ENCODE results near the gene CTNNA2.
"Not testable (repeated sequence)": the region's sequence is repeated elsewhere in the genome, so short reads cannot be mapped to it uniquely, and the experiment has no call there.

CTNNA2 gene

DNA sequence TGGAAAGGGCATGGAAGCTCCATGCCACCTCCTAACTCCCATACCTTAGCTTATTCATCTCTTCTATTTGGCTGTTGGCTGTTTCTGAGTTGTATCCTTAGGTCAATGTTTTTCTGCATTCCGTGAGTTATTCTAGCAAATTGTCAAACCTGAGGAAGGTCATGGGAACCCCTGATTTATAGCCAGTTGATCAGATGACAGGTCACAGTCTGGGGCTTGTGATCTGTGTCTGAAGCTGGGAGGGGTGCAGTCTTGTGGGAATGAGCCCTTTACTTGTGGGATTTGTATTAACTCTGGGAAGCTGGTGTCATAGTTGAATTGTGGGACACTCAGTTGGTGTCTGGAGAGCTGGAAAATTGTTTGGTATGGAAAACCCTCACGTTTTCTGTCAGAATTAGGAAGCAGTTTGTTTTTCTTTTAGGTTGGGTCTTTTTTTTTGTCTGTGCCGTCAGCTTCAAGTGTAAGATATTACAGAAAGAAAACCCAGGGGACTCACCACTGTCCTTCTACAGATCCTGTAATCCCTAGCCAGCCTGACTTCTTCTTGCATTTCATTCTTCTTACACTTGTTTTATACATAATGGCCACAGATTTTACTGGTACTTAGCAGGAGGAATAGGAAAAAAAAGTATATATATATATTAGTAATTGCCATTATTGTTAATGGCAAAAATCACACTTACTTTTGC lies 653.8 kb downstream of the CTNNA2 start:
- no peak for DNase-seq

DNA sequence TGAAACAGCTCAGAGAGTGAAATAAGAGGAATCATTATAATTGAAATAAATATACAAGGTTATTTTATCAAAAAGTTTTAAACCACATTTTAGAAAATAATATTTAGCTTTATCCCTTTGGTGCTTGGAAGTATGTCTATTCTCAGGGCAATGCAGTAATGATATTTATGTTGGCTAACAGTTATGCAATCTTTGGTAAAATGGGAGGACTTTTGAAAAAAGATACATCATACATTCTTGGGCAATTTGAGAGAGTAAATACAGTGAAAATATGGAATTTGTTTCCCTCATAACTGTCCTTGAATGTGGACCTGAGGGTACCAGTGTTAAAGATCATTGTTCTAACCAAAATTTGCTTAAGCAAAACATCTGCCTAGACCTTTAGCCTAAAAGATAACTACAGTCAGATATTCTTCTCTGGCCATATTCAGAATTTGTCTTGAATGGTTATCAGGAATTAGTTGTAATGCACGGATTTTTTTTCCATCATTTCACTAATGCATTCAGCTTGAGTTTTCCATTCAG lies 654.5 kb downstream of the CTNNA2 start:
- DNase-seq = no peak

DNA sequence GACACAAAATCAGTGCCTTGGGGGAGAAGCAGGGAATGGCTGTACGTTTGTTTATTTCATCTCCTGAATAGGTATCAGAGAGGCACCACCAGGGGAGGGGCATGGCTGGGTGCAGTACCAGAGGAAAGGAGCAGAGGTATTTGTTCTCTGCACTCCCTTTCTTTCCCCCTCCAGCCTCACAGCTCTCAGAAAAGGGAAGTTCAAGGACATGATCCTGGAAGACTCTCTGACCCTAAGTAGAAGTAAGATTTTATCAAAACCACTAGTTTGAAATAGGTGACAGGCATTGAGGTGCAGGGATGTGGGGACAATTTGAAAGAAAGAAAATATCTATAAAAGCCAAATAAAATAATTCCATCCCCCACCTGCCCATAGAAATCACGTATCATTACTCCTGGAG lies 655.2 kb downstream of the CTNNA2 start:
- no peak for DNase-seq

DNA sequence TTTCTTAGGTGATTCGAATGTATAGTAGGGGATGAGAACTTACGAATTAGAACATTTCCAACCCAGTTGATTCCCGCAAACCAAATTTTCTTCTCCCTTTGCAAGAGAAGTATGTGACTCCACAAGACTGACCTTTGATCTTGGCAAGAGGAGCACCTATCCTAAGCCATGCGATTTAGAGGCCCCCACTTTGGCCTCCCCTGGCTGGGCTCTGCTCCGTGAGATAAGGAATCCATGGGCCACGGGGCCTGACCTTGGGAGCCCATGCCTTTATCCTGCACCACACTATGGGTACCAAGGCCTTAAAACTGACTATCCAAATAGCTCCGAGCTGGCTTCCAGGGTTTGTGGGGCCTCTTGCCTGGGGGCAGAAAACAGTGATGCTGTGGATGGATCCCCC lies 656.0 kb downstream of the CTNNA2 start:
- no peak for DNase-seq

DNA sequence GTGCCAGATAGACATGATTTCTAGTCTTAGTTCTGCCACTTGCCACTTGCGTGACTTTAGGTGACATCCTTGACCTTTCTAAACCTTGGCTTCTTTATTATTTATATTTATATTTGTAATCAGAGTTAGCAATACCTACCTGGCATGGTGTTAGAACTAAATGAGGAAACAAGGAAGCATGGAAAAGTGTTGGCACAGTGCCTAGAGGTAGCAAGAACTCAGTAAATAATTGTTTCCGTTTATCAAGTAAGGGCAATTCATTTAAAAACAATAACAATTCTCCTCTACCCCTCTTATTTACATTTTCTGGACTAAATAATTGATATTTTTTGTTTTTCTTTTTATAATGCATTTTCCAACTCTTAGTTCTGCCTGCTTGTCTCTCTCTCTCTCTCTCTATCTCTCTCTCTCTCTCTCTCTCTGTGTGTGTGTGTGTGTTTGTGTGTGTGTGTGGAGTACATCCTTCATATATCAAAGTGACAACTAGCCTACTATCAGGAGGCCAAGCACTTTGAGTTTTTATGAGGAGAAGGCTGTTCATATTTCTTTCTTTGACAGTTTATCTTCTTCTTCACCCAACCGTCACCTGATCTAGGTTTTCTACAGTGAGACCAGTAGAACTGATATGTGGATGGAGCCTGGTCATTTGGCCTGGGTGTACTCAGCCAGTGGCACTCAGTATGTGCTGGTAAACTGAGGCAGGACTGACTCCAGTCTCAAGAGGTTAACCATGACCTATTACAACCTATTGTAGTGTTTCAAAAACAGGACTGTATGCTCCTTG lies 657.2 kb downstream of the CTNNA2 start:
- DNase-seq = no peak

DNA sequence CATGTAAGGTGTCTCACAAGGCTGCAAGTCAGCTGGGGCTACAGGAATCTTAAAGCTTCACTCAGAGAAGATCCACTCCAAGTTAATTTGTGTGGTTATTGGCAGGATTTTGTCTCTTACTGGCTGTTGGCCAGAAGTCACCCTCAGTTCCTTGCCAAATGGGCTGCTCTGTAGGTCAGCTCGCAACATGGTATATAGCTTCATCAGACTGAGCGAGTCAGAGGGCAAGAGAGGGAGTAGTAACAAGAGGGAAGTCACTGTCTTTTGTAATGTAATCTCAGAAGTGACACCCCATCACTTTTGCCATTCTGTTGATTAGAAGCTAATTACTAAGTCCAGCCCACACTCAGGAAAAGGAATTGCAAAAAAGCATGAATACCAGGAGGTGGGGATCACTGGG lies 672.2 kb downstream of the CTNNA2 start:
- DNase-seq = no peak

DNA sequence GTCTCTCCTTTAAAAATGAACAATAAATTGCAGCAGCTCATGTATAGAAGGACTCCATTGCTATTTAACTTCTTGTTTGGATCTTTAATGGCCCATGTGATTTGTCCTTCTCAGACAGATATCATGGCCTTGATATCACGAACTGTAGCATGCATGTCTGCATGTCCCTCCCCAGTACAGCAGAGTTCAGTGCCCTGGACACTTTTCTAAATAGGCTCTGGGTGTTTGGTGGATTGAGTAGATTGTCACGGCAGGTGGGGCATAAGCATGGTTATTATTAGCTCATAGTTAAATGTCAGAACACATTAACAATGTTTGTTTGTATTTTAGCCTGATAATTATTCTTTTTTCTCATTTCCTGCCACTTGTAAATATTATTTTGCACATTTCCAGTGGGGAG lies 673.4 kb downstream of the CTNNA2 start:
- DNase-seq = no peak

DNA sequence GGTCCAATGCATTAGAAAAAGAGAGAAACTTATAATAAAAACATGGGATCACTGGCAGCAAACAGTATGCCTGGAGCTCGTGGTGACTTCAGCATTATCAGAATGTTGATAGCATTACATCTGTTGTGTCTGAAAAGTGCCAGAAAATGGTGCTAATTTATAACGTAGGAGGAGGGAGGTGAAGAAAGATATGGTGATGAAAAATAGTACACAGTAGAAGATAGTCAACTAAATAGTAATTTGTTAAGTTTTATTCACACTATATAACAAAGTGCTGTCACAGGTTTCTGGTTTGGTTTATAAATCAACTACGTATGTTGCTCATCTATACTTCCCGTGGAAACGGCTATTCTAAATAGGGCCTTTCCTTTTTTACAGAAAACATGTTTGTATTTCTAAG lies 674.3 kb downstream of the CTNNA2 start:
- DNase-seq = no peak

DNA sequence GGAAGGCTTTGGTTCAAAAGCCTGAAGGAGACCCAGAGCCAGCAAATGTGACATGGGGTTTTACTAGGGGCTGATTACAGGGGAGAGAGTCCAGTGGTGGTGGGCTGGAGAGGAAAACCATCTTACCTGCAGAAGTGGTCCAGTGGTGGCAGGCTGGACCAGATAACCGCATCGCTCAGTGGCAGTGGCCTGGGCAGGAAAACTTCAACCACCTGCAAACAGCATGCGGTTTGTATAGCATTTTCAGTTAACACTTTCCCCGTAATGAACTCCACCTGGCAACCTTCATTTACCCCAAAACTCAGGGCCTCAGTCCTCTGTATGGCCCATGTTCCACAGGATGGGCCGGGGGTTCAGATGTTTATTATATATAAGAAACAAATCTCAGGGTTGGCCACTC lies 677.3 kb downstream of the CTNNA2 start:
- DNase-seq = no peak

DNA sequence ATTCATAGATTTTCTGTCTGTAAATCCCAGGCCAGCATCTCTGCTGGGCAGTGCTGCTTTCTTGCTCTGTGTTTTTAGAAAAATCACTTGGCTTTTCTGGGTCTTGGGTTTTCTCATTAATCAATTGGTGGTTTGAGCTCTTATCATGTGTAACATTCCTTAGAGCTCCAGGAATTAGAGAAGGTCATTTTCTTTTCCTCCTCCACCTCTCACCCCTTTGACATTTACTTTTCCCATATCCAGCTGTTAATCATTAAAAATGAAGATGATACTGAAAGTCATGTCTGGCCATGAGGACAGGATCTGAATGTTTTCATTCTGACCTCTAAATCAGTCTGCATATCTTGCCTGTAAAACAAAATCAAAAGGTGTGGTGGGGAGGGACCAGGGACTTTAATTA lies 680.7 kb downstream of the CTNNA2 start:
- DNase-seq = no peak

DNA sequence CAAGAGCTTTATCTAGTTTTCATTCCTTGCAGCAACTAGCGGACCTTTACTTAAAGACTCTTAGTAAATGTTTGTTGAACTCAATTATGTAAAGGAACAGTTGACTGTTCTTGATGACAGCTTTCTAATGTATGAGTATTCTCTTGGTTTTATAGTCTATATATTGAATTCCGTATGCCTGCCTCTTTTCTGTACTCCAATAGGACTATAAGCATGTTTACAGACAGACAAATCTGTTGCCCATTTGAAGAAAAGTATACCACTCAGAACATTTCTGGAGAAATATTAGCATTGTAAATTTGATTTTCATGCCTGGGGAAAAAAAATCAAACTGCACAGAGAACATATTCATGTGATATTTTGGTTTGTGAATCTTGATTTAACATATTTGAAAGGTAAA lies 682.2 kb downstream of the CTNNA2 start:
- DNase-seq = no peak

DNA sequence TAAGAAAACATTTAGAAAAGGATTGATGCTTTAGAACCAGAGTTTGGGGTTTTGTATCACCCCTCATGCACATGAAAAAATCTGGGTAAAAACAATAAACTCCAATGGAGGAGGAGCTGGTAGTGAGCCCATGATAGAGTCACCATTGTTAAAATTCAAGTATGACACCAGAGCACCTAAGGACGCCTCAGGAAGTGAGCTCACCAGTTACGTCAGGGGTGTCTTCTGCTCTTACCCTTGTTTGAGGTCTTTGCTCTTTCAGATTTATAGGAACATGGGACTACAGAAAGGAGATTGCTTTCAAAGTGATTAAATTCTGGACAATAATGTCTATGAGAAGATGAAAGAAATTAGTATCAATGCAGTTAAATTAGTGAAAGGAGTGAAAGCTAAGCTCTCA lies 685.2 kb downstream of the CTNNA2 start:
- DNase-seq = no peak

DNA sequence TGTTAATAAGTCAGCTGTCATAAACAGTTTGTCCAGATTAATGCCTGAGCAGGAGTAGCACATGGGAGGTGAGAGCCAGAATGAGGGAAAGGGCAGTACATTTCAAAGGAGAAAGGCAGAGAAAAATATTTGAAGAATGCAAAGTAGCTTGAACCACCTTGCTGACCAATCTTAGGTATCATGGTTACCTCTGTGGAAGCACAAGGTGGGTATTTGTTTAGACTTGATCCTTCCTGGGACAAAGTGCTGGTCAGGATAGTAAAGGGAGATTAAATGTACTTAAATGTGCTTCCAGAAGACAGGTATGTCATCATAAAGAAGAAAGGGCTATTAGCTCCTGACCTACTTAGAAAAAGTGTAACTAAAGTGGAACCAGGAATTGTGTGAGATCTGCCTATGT lies 686.7 kb downstream of the CTNNA2 start:
- no peak for DNase-seq

DNA sequence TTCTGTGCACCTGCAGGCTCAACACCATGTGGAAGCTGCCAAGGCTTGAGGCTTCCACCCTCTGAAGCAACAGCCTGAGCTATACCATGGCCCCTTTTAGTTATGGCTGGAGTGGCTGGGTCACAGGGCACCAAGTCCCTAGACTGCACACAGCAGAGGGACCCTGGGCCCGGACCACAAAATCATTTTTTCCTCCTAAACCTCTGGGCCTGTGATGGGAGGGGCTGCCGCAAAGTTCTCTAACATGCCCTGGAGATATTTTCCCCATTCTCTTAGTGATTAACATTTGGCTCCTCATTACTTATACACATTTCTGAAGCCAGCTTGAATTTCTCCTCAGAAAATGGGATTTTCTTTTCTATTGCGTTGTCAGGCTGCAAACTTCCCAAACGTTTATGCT lies 691.1 kb downstream of the CTNNA2 start:
- DNase-seq = not testable (repeated sequence)

DNA sequence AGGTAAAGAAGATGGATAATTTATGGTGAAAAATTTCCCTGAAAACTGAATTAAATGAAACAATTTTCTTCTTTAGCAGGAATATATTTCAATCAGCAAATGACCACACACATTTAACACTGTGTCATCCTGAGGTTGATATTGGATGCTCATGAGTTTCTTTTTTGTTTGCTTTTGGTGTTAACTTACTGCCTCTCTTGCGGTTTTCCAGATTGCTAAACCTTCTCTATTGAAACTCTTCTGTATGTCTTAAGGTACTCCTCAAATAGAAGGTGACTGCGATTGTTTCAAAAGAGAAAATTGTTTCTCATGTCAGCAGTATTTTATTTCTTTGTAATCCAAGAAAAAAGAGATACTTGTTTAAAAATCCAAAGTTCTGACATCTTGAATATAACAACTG lies 692.6 kb downstream of the CTNNA2 start:
- no peak for DNase-seq

DNA sequence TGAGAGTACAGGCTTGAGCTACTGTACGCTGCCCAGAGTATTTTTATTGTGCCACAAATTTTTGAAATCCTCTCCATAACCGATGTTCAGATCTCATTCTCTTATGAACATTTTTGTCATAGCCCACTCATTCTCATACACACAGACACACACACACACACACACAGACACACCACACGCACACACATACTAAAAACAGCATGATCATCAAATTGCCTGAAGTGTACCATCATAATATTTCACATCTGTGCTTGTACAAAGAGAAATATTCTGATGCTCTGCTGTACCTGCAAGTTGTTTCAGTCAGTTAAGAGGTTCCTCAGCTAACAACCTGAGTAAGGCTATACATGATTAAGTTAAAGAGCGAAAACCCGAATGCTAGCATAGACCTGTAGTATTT lies 696.6 kb downstream of the CTNNA2 start:
- no peak for DNase-seq

DNA sequence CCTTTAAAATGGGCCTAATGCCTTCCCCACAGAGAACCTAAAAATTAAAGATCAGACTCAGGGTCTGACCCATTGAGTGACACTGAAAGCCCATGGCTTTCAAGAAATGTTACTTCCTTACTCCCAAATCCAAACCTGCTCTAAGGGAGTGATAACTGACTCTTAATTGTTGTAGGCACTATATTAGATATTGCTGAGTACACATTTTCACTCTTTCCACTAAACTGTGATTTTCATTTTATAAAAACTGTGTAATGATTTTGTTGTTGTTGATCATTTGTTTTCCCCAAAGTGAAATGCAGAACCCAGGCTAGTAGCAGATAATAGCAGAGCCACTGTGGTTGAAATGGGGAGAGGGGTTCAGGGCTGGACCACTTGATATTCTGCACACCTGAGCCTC lies 704.6 kb downstream of the CTNNA2 start:
- no peak for DNase-seq

DNA sequence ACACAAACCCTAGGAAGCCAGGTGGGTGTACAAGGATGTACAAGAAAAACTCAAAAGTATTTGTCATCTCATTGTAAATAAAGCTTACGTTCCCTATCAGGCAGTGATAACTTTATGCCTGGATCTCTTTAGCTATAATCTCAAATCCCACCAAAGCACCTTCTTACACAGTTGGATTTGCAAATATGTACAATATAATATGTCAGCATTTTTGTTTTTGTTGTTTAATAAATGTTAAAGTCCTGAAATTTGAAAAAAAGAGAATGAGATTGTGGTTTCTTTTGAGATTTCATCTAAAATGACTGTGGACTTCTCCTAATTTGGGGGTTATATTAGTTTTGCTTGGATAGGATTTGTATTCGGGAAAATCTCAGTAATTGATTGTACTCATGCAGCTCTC lies 709.8 kb downstream of the CTNNA2 start:
- DNase-seq = no peak

DNA sequence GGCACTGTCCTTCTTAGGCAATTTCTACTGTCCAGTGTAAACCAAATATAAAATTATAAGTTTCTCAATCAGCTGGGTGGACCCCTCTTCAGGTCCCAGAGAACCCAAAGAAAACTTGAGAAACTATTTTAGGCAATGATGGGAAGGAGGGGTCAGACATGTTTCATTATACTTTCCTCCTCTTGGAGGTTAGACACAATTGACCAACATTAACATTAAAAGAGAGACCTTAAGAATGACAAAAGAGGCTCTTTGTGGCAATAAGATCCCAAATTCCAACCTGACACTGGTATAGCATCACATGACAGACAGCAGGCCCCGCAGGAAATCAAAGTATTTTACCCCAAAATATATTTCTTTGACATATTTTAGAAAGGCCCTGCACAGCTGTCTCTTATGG lies 718.6 kb downstream of the CTNNA2 start:
- no peak for DNase-seq

DNA sequence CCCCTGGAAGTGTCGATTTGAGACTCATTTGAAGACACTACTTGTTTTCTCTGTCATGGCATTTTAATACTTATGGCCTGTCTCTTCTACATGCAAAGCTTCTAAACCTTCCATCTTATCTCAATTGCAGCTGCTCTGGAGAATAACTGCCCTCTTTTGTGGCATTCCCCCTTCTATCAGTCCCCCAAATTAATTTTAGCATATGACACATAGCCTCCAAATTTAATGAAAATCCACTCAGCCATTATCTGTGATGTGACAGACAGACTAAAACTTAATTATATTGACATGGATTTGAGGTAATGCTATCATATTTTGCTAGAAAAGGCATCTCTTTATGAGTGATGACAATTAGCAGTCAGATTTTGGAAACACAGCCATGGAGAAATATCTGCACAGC lies 720.5 kb downstream of the CTNNA2 start:
- no peak for DNase-seq

DNA sequence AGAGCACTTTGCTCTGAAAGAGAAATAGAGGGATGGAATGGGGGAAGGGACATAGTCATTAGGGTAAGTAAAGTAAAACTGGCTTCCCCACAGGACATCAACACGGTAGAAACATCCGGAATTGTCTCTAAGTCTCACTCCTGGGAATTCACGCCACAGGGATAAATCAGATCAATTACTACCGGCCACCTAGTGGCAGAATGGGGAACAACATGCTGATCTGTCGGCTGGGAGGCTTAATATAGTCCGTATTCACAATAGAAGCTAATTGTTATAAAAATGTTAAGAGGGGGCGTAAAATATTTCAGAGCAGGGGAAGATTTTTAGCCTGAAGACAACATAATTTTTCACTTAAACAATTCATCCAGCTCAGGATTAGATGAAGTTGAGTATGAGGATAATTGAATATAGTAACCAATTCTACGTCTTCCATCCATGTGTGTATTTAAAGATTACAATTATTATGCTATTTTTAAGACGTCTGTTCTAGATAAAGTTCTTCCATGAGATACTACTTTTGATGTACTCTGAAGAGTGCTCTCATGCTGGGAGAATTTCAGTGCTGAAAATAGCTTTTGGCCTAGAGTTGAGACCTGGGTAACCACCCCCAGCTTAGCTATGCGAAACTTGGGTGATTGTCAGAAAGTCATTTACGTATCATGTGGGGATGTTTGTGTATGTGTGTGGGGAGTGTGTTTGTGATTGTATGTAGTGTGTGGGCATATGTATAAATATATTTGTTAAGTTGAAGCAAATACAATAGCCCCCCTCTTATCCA lies 726.0 kb downstream of the CTNNA2 start:
- DNase-seq = peak in 1 of 2 experiments; percentile 1

DNA sequence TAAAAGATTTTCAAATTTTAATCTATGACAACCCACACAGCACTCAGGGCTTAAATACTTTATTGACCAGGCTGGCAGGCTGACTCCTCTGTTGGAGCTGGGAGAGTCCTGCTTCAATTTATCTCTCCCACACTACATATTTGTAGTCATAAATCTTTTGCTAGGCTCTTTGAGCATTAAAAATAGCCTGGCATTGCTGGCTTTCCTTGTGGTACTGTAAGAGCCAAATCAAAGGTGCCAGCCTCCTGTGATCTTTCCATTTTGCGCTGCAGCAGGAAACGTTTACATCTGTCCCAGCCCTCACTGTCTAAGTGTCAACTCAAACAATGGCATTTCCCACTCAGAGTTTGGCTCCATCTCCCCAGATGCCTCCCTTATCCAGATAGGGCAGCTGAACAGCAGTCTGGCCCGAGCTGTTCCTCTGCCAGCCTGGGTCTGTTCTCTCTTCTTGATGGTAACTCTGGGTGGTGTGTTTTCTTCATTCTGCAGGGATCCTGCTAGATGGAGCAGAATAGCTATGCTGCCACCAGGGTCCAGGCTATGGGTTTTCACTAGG lies 729.6 kb downstream of the CTNNA2 start:
- DNase-seq = no peak

DNA sequence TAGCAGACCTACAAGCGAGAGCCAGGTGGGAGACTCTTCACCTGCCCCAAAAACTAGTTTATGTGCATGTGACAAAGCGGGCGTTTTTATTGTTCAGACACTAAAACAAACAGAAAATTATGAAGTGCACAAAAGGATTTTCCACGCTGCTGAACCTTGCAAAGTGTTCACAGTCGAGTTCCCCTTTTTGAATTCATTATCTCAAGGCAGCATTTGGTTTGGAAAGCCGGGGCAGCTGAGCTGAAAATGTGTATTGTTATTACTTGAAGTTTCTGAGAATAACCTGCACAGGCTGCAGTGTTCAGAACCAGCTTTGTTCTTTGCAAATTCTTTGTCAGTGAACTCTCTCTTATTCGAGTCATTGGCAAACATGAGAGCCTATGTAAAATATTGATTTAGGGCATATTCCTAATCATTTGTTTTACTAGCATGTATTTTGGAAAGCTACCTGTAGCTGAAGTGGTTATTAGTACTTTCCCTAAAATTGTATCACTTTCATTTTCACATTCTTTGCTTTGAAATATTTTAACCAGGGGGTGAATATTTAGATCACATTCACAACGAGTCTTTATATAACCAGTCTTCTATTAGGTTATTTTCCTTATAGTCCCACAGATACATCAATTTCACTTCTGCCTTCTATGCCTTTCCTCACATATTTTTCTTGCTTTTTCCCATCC lies 732.2 kb downstream of the CTNNA2 start:
- no peak for DNase-seq
